Activated CD4-positive, alpha-beta T cell treated with anti-CD3 and anti-CD28 coated beads for 48 hours (primary cell): Measurements from ENCODE around the gene DLD.
"Not testable (repeated sequence)": the region's sequence is repeated elsewhere in the genome, so short reads cannot be mapped to it uniquely, and the experiment has no call there.

Source experiments
- DNase-seq: peaks from one replicate; pipeline ENCODE4 v3.0.0-alpha.2; 2020

DLD gene

GRCh38 chr7:107946451-107946850 is 55.5 kb downstream of the DLD start:
- no peak for DNase-seq

GRCh38 chr7:107946881-107947280 is 55.9 kb downstream of the DLD start:
- no peak for DNase-seq

- DNase-seq = no peak
These were observed 57.9 kb downstream of the DLD start for GRCh38 chr7:107948645-107949442.

- DNase-seq = no peak
These were observed 58.5 kb downstream of the DLD start for GRCh38 chr7:107949443-107949935.

GRCh38 chr7:107951172-107951787 is 60.3 kb downstream of the DLD start:
- no peak for DNase-seq

GRCh38 chr7:107951896-107952295 is 60.9 kb downstream of the DLD start:
- DNase-seq = no peak

- DNase-seq = no peak
These were observed 62.4 kb downstream of the DLD start for GRCh38 chr7:107953265-107953923.

- DNase-seq = no peak
These were observed 62.9 kb downstream of the DLD start for GRCh38 chr7:107953924-107954303.

- DNase-seq = no peak
These were observed 64.4 kb downstream of the DLD start for GRCh38 chr7:107955394-107955793.

GRCh38 chr7:107956950-107957349 is 66.0 kb downstream of the DLD start:
- not testable (repeated sequence) for DNase-seq

- no peak for DNase-seq
These were observed 66.5 kb downstream of the DLD start for GRCh38 chr7:107957436-107957835.

- DNase-seq = no peak
These were observed 68.0 kb downstream of the DLD start for GRCh38 chr7:107958764-107959526.

- DNase-seq = no peak
These were observed 68.5 kb downstream of the DLD start for GRCh38 chr7:107959527-107959898.

- DNase-seq = no peak
These were observed 69.3 kb downstream of the DLD start for GRCh38 chr7:107960272-107960671.

GRCh38 chr7:107961405-107961804 is 70.4 kb downstream of the DLD start:
- DNase-seq = no peak

GRCh38 chr7:107962817-107963216 is 71.8 kb downstream of the DLD start:
- no peak for DNase-seq

- no peak for DNase-seq
These were observed 73.5 kb downstream of the DLD start for GRCh38 chr7:107964510-107964909.

GRCh38 chr7:107966711-107967110 is 75.7 kb downstream of the DLD start:
- no peak for DNase-seq

GRCh38 chr7:107967420-107967819 is 76.4 kb downstream of the DLD start:
- no peak for DNase-seq

- no peak for DNase-seq
These were observed 77.5 kb downstream of the DLD start for GRCh38 chr7:107968449-107968848.

- DNase-seq = no peak
These were observed 78.9 kb downstream of the DLD start for GRCh38 chr7:107969856-107970255.
